Subcutaneous adipose tissue (tissue), 4 donors: ENCODE measurements around the gene PHRF1. TPM values are rescaled to one million over a fixed set of nuclear protein-coding genes. Genes with fewer than 3 reads are reported as not detected.

Experiments used
- total RNA-seq, 4 donors: library from RNA; depleted of rRNA; stranded (reverse); fragments of >200 nt; gene quantifications; one replicate each; pipeline ENCODE4 v1.1.0, GENCODE V29; 2016
- TF ChIP-seq, protein P1 (sequence below): fragments of 450-650 bp; IDR thresholded peaks from one replicate; pipeline ENCODE4 v1.5.1; 2016; ENCODE audit warnings: low read depth, mild to moderate bottlenecking, control low read depth, antibody characterized with exemption, moderate library complexity

PHRF1 gene
- total RNA-seq, 4 donors from 2014 or later = 9.0 to 28.4 (median 12.6) TPM

DNA sequence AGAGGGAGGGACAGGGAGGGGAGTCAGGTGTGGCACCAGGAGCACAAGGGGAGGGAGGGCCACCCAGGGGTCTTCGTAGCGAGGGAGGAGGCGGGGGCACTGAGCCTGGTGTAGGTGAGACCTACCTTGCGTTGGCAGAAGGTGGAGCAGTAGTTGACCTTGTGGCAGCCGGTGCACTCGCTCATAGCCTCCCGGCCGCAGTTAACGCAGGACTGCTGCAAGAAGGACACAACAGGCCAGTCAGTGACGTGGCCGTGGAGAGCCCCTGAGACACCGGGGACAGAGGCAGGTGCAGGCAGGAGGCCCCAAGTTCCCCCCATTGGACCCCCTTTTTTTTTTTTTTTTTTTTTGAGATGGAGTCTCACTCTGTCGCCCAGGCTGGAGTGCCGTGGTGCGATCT is 77.6 kb downstream of the PHRF1 start:
- TF ChIP-seq, protein P1, sequence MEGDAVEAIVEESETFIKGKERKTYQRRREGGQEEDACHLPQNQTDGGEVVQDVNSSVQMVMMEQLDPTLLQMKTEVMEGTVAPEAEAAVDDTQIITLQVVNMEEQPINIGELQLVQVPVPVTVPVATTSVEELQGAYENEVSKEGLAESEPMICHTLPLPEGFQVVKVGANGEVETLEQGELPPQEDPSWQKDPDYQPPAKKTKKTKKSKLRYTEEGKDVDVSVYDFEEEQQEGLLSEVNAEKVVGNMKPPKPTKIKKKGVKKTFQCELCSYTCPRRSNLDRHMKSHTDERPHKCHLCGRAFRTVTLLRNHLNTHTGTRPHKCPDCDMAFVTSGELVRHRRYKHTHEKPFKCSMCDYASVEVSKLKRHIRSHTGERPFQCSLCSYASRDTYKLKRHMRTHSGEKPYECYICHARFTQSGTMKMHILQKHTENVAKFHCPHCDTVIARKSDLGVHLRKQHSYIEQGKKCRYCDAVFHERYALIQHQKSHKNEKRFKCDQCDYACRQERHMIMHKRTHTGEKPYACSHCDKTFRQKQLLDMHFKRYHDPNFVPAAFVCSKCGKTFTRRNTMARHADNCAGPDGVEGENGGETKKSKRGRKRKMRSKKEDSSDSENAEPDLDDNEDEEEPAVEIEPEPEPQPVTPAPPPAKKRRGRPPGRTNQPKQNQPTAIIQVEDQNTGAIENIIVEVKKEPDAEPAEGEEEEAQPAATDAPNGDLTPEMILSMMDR = no peak

DNA sequence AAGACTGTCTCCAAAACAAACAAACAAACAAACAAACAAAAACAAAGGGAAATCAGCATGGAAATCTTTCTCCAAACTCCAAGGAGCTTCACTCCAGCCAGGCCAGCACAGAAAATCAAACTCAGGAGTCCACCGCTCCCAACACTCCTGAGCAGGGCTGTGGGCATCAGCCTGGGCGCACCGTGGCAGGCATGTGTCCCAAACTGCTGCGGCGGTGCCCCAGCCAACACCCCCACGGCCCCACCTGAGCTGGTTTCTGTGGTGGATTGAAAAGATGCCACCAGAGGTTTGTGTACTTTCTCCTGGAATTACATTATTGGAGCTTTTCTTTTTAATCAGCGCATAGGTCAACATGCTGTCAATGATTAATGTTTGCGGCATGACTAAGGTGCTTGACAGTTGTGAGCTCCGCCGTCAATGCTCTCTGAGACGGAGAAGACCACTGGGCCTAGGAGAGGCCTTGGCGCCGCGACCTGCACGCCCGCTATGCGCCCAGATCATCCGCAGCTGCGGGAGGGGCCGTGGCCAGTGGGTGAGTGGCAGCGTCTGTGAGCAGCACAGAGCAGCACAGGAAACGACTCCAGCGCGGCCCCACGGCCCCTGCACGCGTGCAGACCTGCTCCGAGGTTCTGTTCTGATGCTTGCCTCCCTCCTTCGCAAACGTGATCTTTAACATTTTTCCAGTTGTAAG is 78.9 kb downstream of the PHRF1 start:
- TF ChIP-seq, protein P1 = no peak

DNA sequence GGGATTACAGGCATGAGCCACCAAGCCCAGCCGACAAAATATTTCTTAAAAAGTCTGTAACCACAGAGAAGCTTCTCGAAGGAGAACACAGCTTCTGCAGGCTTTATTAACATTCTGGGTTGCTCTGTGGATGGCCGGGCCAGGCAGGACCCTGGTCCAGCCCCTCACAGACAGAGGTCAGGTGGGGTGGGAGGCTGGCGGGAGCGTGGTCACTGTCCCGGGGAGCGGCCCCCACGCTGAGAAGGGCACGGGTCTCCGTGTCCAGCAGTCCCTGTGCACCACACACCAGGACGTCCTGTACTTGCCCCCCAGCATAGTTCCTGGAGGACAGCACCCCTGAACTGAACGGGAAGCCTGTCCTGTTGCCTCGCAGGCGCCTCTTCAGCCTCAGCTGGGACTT is 80.2 kb downstream of the PHRF1 start:
- TF ChIP-seq, protein P1 = no peak

DNA sequence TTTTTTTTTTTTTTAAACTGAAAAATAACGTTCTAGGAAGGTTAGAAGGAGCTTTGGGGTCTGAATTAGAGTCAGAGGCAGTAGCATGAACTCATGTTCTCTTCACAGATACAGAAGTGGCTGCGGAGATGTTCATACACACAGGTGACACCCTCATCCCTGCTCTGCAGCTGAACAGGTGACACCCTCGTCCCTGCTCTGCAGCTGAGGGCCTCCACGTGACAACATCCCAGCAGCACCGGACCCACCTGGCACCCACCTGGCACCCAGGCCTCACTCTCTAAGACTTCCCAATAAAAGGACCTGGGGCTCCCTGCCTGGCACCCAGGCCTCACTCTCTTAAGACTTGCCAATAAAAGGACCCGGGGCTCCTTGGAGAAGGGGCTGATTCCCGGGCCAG is 80.6 kb downstream of the PHRF1 start:
- TF ChIP-seq, protein P1 = no peak

DNA sequence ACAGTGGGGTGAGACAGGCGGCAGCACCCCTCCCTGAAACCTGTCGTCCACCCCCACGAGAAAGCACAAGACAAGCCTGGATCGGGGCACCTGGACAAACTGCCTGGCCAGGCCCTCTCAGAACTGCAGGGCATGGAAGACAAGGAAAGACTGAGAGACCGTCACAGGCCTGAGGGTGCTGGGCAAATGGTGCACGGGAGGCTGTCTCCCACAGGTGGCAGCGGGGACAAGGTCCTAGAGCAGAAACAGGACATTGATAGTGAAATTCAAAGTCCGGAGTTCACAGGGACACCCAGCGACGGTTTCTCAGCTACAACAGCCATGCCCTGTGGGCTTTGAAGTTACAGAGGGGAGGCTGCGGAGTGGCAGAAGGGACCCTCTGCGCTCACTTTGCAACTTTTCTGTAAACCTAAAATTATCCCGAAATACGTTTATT is 81.4 kb downstream of the PHRF1 start:
- TF ChIP-seq, protein P1 = no peak

DNA sequence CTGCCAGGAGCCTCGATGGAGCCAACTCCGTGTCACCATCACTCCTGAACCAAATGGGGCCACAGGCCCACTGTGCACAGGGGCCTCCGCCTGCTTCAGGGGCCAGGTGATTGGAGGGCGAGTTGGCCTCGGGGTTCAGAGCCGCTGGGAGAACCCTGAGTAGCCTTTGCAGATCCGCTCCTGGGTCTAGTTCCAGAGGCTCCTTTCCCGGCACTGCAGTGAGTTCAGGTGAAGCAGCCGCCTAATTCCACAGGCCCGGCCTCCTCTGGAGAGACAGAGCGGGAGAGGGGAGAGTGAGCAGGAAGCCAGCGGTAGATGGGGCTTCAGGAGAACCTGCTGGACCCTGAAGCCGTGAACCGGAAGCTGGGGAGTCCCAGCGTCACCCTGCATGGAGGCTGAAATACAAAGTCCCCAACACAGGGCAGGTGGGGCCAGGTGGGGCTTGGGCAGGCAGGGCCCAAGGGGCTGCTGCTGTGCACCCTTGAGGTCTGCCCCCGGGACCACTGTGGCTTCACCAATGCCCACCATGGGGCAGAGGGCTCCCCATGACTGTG is 83.3 kb downstream of the PHRF1 start:
- TF ChIP-seq, protein P1 = no peak

DNA sequence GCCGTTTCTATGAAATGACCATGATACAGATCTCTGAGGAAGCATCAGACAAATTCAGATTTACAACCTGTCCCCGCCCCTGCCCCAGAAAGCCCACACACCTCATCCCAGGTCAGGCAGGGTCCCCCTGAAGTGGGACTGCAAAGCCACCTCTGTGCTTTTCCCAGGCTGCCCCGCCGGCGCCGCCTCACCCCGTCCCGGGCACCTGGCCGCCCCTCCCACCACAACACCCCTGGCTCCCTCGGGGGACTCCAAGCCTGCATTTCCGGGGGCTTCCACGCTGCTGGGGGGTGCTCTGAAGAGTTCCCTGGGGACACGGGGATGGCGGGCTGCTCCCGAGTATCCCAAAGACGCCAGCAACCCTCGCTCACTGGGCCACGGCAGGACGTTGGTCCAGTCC is 84.0 kb downstream of the PHRF1 start:
- TF ChIP-seq, protein P1 = no peak
